Hepatocyte (in vitro differentiated cells): ENCODE results near the gene GDNF. TPM values are rescaled to one million over a fixed set of nuclear protein-coding genes. Genes with fewer than 3 reads are reported as not detected.

Source experiments
- DNase-seq: peaks from one replicate; pipeline ENCODE4 v3.0.0-alpha.2; 2016; ENCODE audit warnings: low spot score
- H2AFZ ChIP-seq: fragments of 200-600 bp; sonication (generic); 2 replicates; pipeline ENCODE4 v1.6.0; 2016; ENCODE audit warnings: antibody characterized with exemption, mild to moderate bottlenecking
- H3K27ac ChIP-seq: fragments of 200-600 bp; sonication (generic); 2 replicates; pipeline ENCODE4 v1.5.1; 2016; ENCODE audit warnings: mild to moderate bottlenecking
- H3K27me3 ChIP-seq: fragments of 200-600 bp; sonication (generic); 2 replicates; pipeline ENCODE4 v1.6.1; 2016
- H3K36me3 ChIP-seq: fragments of 200-600 bp; sonication (generic); replicated peaks from 2 replicates; pipeline ENCODE4 v1.5.1; 2016; ENCODE audit warnings: low read depth; ENCODE audit not compliant: insufficient read depth
- H3K4me1 ChIP-seq: fragments of 200-600 bp; sonication (generic); 2 replicates; pipeline ENCODE4 v1.5.1; 2016; ENCODE audit warnings: mild to moderate bottlenecking, moderate library complexity; ENCODE audit not compliant: insufficient read depth
- H3K4me2 ChIP-seq: fragments of 200-600 bp; sonication (generic); 2 replicates; pipeline ENCODE4 v1.6.0; 2016
- H3K4me3 ChIP-seq: fragments of 200-600 bp; sonication (generic); 2 replicates; pipeline ENCODE4 v1.5.1; 2016; ENCODE audit warnings: mild to moderate bottlenecking
- H3K79me2 ChIP-seq: fragments of 200-600 bp; sonication (generic); 2 replicates; pipeline ENCODE4 v1.6.0; 2017; ENCODE audit warnings: mild to moderate bottlenecking
- H3K9me2 ChIP-seq: fragments of 200-600 bp; sonication (generic); replicated peaks from 2 replicates; pipeline ENCODE4 v1.6.0; 2017; ENCODE audit warnings: mild to moderate bottlenecking; ENCODE audit not compliant: insufficient read depth
- H3K9me3 ChIP-seq: fragments of 200-600 bp; sonication (generic); 2 replicates; pipeline ENCODE4 v1.5.1; 2016; ENCODE audit warnings: low read depth, mild to moderate bottlenecking
- H4K20me1 ChIP-seq: fragments of 200-600 bp; sonication (generic); 2 replicates; pipeline ENCODE4 v1.6.0; 2016; ENCODE audit warnings: mild to moderate bottlenecking; ENCODE audit not compliant: insufficient read depth, poor library complexity, severe bottlenecking
- EZH2 ChIP-seq: fragments of 200-600 bp; sonication (generic); IDR thresholded peaks from 2 replicates; pipeline ENCODE4 v1.6.1; 2016; ENCODE audit warnings: antibody characterized with exemption, mild to moderate bottlenecking, borderline replicate concordance
- EZH2phosphoT487 ChIP-seq: fragments of 200-600 bp; sonication (generic); IDR thresholded peaks from one replicate; pipeline ENCODE4 v1.6.1; 2018; ENCODE audit warnings: antibody characterized with exemption, mild to moderate bottlenecking, low read depth, moderate library complexity; ENCODE audit not compliant: unreplicated experiment, severe bottlenecking
- WGBS: methylation state at CpG from one replicate; pipeline ENCODE4 v1.1.6; 2016; ENCODE audit warnings: low lambda C conversion rate; ENCODE audit errors: missing lambda C conversion rate; 5-methylcytosine and 5-hydroxymethylcytosine counted together
- polyA plus RNA-seq: library from polyadenylated mRNA; unstranded; fragments of >200 nt; fragmentation: Nextera tagmentation; extraction: Ambion mirVana; gene quantifications from 2 replicates; pipeline ENCODE4 v1.2.1, GENCODE V29; 2016
- total RNA-seq: library from RNA; depleted of rRNA; stranded (reverse); fragments of >200 nt; gene quantifications from 2 replicates; pipeline ENCODE4 v1.2.3, GENCODE V29; 2014
- TF ChIP-seq, protein P1 (sequence below): fragments of 200-600 bp; sonication (generic); IDR thresholded peaks from 2 replicates; pipeline ENCODE4 v1.5.1; 2016; ENCODE audit warnings: antibody characterized with exemption, mild to moderate bottlenecking; ENCODE audit not compliant: poor library complexity

The GDNF gene
- total and polyA plus RNA-seq, 2 experiments from 2014 or later: 0.19 to 1.1 TPM

DNA sequence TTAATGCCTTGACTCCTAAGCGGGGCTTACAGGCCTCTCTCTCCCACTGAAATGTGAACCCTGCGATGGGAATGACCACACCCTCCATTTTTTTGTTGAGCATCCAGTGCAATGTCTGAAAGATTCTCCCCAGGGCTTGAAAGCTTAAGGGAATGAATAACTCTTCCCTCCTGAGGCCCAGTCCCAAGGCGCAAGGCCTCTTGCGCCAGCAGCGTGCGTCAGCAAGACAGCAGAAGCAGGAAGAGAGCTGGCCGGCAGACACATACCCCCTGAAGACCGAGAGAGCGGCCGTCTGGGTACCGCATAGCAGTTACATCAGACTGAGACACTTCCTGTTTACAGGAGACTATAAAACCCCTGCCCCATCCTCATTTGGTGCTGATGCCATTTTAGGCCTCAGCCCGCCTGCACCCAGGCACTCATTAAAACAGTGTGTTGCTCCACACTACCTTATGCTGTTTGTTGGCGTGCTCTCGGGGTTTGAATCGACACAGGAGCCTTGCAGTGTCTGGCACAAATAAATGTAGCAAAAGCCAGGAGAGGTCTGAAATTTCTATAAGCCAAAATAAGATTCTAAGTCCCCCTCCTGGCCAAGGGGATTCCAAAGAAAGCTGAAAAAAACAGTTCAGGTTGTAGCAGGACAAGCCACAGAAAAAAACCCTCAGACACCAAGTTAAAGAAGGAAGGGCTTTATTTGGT is 62.3 kb downstream of the GDNF start:
- Histone ChIP-seq H3K4me3 (no peak overlapping the region), H3K27me3 (no peaks in the 10 kb centered on the region), H2AFZ (no peak overlapping the region), H4K20me1 (no peaks in the 10 kb centered on the region), H3K4me2 (no peak overlapping the region), H3K9me2 (no peaks in the 10 kb centered on the region), H3K9me3 (no peaks in the 10 kb centered on the region), H3K36me3 (no peaks in the 10 kb centered on the region), H3K4me1 (no peaks in the 10 kb centered on the region), H3K27ac (no peak overlapping the region), H3K79me2 (no peaks in the 10 kb centered on the region)
- TF ChIP-seq, protein P1, sequence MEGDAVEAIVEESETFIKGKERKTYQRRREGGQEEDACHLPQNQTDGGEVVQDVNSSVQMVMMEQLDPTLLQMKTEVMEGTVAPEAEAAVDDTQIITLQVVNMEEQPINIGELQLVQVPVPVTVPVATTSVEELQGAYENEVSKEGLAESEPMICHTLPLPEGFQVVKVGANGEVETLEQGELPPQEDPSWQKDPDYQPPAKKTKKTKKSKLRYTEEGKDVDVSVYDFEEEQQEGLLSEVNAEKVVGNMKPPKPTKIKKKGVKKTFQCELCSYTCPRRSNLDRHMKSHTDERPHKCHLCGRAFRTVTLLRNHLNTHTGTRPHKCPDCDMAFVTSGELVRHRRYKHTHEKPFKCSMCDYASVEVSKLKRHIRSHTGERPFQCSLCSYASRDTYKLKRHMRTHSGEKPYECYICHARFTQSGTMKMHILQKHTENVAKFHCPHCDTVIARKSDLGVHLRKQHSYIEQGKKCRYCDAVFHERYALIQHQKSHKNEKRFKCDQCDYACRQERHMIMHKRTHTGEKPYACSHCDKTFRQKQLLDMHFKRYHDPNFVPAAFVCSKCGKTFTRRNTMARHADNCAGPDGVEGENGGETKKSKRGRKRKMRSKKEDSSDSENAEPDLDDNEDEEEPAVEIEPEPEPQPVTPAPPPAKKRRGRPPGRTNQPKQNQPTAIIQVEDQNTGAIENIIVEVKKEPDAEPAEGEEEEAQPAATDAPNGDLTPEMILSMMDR: no peak
- TF ChIP-seq EZH2 (no peak), EZH2phosphoT487 (no peak)
- DNase-seq: no peak
- WGBS: 89% methylated on average over 15 of the region's 15 CpGs

DNA sequence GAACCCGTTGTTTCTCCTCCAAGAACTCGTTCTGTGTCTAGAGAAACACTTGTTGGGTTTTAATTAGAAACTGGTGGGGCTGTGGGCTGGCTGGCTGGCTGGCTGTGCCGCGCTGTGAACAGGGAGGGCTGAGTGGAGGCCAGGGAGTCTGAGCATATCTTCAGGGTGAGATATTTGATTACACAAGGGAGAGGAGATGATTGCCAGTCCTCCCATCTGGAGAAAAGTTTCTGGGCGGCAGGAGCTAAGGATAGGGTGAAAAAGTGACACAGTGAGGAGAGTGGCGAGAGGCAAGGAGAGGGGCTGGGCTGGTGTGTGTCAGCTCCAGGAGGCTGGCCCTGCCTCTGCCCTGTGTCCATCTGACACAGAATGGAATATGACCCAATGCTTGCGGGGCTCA is 63.0 kb downstream of the GDNF start:
- H3K4me2 ChIP-seq: no peak overlapping the region
- no peaks in the 10 kb centered on the region for H3K36me3 ChIP-seq
- no peak overlapping the region for H2AFZ ChIP-seq
- 79% methylated on average over 7 of the region's 7 CpGs for WGBS
- peak; percentile 30 for DNase-seq
- H4K20me1 ChIP-seq: no peaks in the 10 kb centered on the region
- no peaks in the 10 kb centered on the region for H3K4me1 ChIP-seq
- no peaks in the 10 kb centered on the region for H3K27me3 ChIP-seq
- H3K9me2 ChIP-seq: no peaks in the 10 kb centered on the region
- H3K9me3 ChIP-seq: no peaks in the 10 kb centered on the region
- H3K79me2 ChIP-seq: no peaks in the 10 kb centered on the region
- TF ChIP-seq EZH2phosphoT487 (no peak), EZH2 (no peak)
- TF ChIP-seq, protein P1: no peak
- no peak overlapping the region for H3K4me3 ChIP-seq
- no peak overlapping the region for H3K27ac ChIP-seq

DNA sequence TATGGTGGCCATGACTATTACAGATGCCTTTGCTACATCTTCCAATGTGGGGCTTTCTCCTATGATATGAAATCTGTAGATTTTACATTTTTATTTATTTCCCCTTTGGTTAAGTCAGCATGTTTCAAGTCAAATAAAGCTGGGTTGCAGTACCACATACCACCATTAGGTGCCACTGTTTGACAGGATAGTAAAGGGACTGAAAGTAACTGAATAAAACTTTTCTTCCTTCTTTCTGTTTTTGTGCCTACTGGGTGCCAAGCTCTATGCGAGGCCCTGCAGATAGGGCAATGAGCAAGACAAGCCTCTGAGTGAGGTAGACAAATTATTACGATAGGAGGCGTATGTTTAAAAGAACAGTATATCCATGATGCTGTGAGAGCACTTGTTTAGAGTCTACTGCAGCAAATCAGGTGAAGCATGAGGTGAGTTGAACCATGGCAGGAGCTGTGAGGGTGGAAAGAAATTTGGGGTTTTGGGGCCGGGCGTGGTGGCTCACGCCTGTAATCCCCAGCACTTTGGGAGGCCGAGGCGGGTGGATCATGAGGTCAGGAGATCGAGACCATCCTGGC is 64.8 kb downstream of the GDNF start:
- Histone ChIP-seq H3K27ac (no peak overlapping the region), H3K9me2 (no peaks in the 10 kb centered on the region), H3K79me2 (no peaks in the 10 kb centered on the region), H3K9me3 (no peaks in the 10 kb centered on the region), H3K4me2 (no peak overlapping the region), H4K20me1 (no peaks in the 10 kb centered on the region), H3K4me3 (no peak overlapping the region), H3K27me3 (no peaks in the 10 kb centered on the region), H3K4me1 (no peaks in the 10 kb centered on the region), H2AFZ (no peak overlapping the region), H3K36me3 (no peaks in the 10 kb centered on the region)
- TF ChIP-seq, protein P1: peak; percentile 27
- TF ChIP-seq EZH2phosphoT487 (no peak), EZH2 (no peak)
- no peak for DNase-seq
- 98% methylated on average over 9 of the region's 9 CpGs for WGBS
